GM23338 (cell line): ENCODE measurements around the gene TUFT1. TPM values are rescaled to one million over a fixed set of nuclear protein-coding genes. Genes with fewer than 3 reads are reported as not detected.

Source experiments
- NANOG ChIP-seq: IDR thresholded peaks from 2 replicates; pipeline ENCODE4 v1.6.1; 2016; ENCODE audit warnings: antibody characterized with exemption, borderline replicate concordance
- POLR2AphosphoS5 ChIP-seq: IDR thresholded peaks from 2 replicates; pipeline ENCODE4 v1.6.1; 2016; ENCODE audit warnings: antibody characterized with exemption, low read depth
- REST ChIP-seq: IDR thresholded peaks from one replicate; pipeline ENCODE4 v1.6.1; 2018; ENCODE audit warnings: antibody characterized with exemption; ENCODE audit not compliant: unreplicated experiment
- STAT1 ChIP-seq: IDR thresholded peaks from one replicate; pipeline ENCODE4 v1.6.1; 2016; ENCODE audit warnings: antibody characterized with exemption; ENCODE audit not compliant: unreplicated experiment
- ZNF331 ChIP-seq: fragments of 250-450 bp; sonication (Bioruptor Pico); IDR thresholded peaks from 2 replicates; pipeline ENCODE4 v1.5.0; 2020; ENCODE audit warnings: low read depth, mild to moderate bottlenecking, moderate library complexity
- microRNA counts: library from miRNA; unstranded; fragments of <30 nt; microRNA quantifications from one replicate; lab custom pipeline; 2017
- microRNA-seq: library from miRNA; unstranded; fragments of <30 nt; microRNA quantifications from one replicate; pipeline ENCODE4, GENCODE V29; 2017
- polyA plus RNA-seq: library from polyadenylated mRNA; unstranded; fragments of >200 nt; fragmentation: Nextera tagmentation; extraction: Ambion mirVana; gene quantifications from 2 replicates; pipeline ENCODE4 v1.2.1, GENCODE V29; 2016
- small RNA-seq: library from RNA; depleted of rRNA; stranded (forward); fragments of <200 nt; gene quantifications from one replicate; pipeline ENCODE3, GENCODE V24; 2014; ENCODE audit warnings: low replicate concordance
- total RNA-seq: library from RNA; depleted of rRNA; stranded (reverse); fragments of >200 nt; shearing (Covaris generic); gene quantifications from 2 replicates; pipeline ENCODE4 v1.2.3, GENCODE V29; 2014; rRNA removed

The TUFT1 gene
- total and polyA plus RNA-seq, 2 experiments from 2014 or later = 6.0 to 11.9 TPM

GRCh38 chr1:151629278-151629677, 89.2 kb downstream of the TUFT1 start (continued):
- TF ChIP-seq NANOG (no peak), ZNF331 (no peak), POLR2AphosphoS5 (no peak), REST (no peak), STAT1 (no peak)

MicroRNA genes within 50 kb of the gene (microRNA counts, 767-probe panel; counts per million panel counts)
- not detected for microRNA hsa-miR-554 (lab: Ali Mortazavi, UCI)

Small RNA genes lying within 50 kb of the gene (microRNA-seq; reads per million reads assigned to microRNA genes)
- gene MIR554 = not detected

Small RNA genes lying within 50 kb of the gene (small RNA-seq; reads per million reads assigned to genes)
- gene MIR554 (not detected), gene RF00405 (not detected), gene RNU6-1062P (not detected)

Other genes starting within 250 kb of the TUFT1 start
- 19.1 and 25.5 TPM in 2 replicates for gene PI4KB, start 212.9 kb upstream of the TUFT1 start, total RNA-seq
- gene PI4KB, start 212.9 kb upstream of the TUFT1 start, polyA plus RNA-seq = 12.3 and 15.3 TPM in 2 replicates
- gene RFX5, start 193.1 kb upstream of the TUFT1 start, total RNA-seq = 44.5 and 48.5 TPM in 2 replicates
- gene RFX5, start 193.1 kb upstream of the TUFT1 start, polyA plus RNA-seq = 13.0 and 13.3 TPM in 2 replicates
- 13.4 and 14.5 TPM in 2 replicates for gene SELENBP1, start 167.6 kb upstream of the TUFT1 start, total RNA-seq
- gene SELENBP1, start 167.6 kb upstream of the TUFT1 start, polyA plus RNA-seq = 10.7 and 12.3 TPM in 2 replicates
- 348 and 352 TPM in 2 replicates for gene PSMB4, start 140.7 kb upstream of the TUFT1 start, total RNA-seq
- gene PSMB4, start 140.7 kb upstream of the TUFT1 start, polyA plus RNA-seq = 417 and 443 TPM in 2 replicates
- 65.1 and 72.5 TPM in 2 replicates for gene POGZ, start 80.8 kb upstream of the TUFT1 start, total RNA-seq
- gene POGZ, start 80.8 kb upstream of the TUFT1 start, polyA plus RNA-seq = 34.7 and 47.0 TPM in 2 replicates
- gene CGN, start 28.9 kb upstream of the TUFT1 start, total RNA-seq = 37.0 and 46.1 TPM in 2 replicates
- 11.8 and 13.9 TPM in 2 replicates for gene CGN, start 28.9 kb upstream of the TUFT1 start, polyA plus RNA-seq
- gene SNX27, start 71.7 kb downstream of the TUFT1 start, total RNA-seq = 58.6 and 59.7 TPM in 2 replicates
- gene SNX27, start 71.7 kb downstream of the TUFT1 start, polyA plus RNA-seq = 34.0 and 40.6 TPM in 2 replicates
- 0.31 and 0.39 TPM in 2 replicates for gene CELF3, start 176.5 kb downstream of the TUFT1 start, total RNA-seq
- 0.16 and 0.58 TPM in 2 replicates for gene CELF3, start 176.5 kb downstream of the TUFT1 start, polyA plus RNA-seq
- gene RIIAD1, start 181.2 kb downstream of the TUFT1 start, total RNA-seq = not detected in 2 replicates
- not detected in 2 replicates for gene RIIAD1, start 181.2 kb downstream of the TUFT1 start, polyA plus RNA-seq
- gene MRPL9, start 223.2 kb downstream of the TUFT1 start, total RNA-seq = 88.5 and 89.0 TPM in 2 replicates
- 126 TPM in 2 replicates for gene MRPL9, start 223.2 kb downstream of the TUFT1 start, polyA plus RNA-seq